OCI-LY7 (cell line): Measurements from ENCODE around the gene UNC80. TPM values are rescaled to one million over a fixed set of nuclear protein-coding genes. Genes with fewer than 3 reads are reported as not detected.

Experiments used
- BruUV-seq: library from RNA; stranded (reverse); fragments of 400-500 nt; replicated peaks from 2 replicates; lab custom pipeline; 2021; lab: Mats Ljungman, UMichigan
- CTCF ChIA-PET: fragments of 300-600 bp; sonication (Branson Sonifier 250); formaldehyde crosslinking; loops from one replicate; lab custom pipeline; 2022; ENCODE audit warnings: antibody characterized with exemption; ENCODE audit not compliant: unreplicated experiment; lab: Charles Lee
- POLR2A ChIA-PET: fragments of 300-600 bp; sonication (Branson Sonifier 250); formaldehyde crosslinking; loops from one replicate; lab custom pipeline; 2022; ENCODE audit warnings: antibody characterized with exemption; lab: Charles Lee
- DNase-seq: peaks from one replicate; pipeline ENCODE4 v3.0.0-alpha.2; 2015; ENCODE audit warnings: low spot score
- H2AFZ ChIP-seq: fragments of 200-600 bp; sonication (generic), shearing (Covaris generic); 2 replicates; pipeline ENCODE4 v1.6.1; 2014; ENCODE audit warnings: mild to moderate bottlenecking, antibody characterized with exemption, low read length, moderate library complexity
- H3K27ac ChIP-seq: fragments of 200-600 bp; sonication (generic); 2 replicates; pipeline ENCODE4 v1.5.1; 2014; ENCODE audit warnings: mixed run types, low read depth, mild to moderate bottlenecking, moderate library complexity, low read length, inconsistent platforms; ENCODE audit not compliant: poor library complexity, severe bottlenecking
- H3K36me3 ChIP-seq: fragments of 200-600 bp; sonication (generic); 2 replicates; pipeline ENCODE4 v1.6.1; 2014; ENCODE audit warnings: mild to moderate bottlenecking, antibody characterized with exemption, low read length, moderate library complexity, mixed read lengths; ENCODE audit not compliant: insufficient read depth
- H3K4me1 ChIP-seq: fragments of 200-600 bp; sonication (generic); 2 replicates; pipeline ENCODE4 v1.5.1; 2014; ENCODE audit warnings: mild to moderate bottlenecking, low read length; ENCODE audit not compliant: insufficient read depth, poor library complexity, severe bottlenecking
- H3K4me2 ChIP-seq: fragments of 200-600 bp; sonication (generic); 2 replicates; pipeline ENCODE4 v1.6.1; 2014; ENCODE audit warnings: mild to moderate bottlenecking, low read length
- H3K4me3 ChIP-seq: fragments of 200-600 bp; sonication (generic); 2 replicates; pipeline ENCODE4 v1.5.1; 2014; ENCODE audit warnings: mild to moderate bottlenecking, low read depth, low read length; ENCODE audit not compliant: poor library complexity, severe bottlenecking
- H3K79me2 ChIP-seq: fragments of 200-600 bp; sonication (generic); 2 replicates; pipeline ENCODE4 v1.6.1; 2016; ENCODE audit warnings: low read depth, mild to moderate bottlenecking, low read length, moderate library complexity, mixed read lengths; ENCODE audit not compliant: insufficient read depth
- H3K9me2 ChIP-seq: fragments of 200-600 bp; sonication (generic); 2 replicates; pipeline ENCODE4 v1.6.1; 2016; ENCODE audit warnings: mild to moderate bottlenecking, low read length, mixed read lengths; ENCODE audit not compliant: insufficient read depth
- H3K9me3 ChIP-seq: fragments of 200-600 bp; sonication (generic); 2 replicates; pipeline ENCODE4 v1.6.1; 2014; ENCODE audit warnings: mild to moderate bottlenecking, mixed run types, low read length, mixed read lengths
- H4K20me1 ChIP-seq: fragments of 200-600 bp; sonication (generic); 2 replicates; pipeline ENCODE4 v1.6.1; 2014; ENCODE audit warnings: mild to moderate bottlenecking, antibody characterized with exemption, low read length, moderate library complexity, mixed read lengths; ENCODE audit not compliant: insufficient read depth
- EZH2phosphoT487 ChIP-seq: fragments of 200-600 bp; sonication (generic); IDR thresholded peaks from 2 replicates; pipeline ENCODE4 v1.6.1; 2018; ENCODE audit warnings: low read depth, borderline replicate concordance, mild to moderate bottlenecking, mixed run types, antibody characterized with exemption, low read length, moderate library complexity, mixed read lengths
- intact Hi-C: fragments of 100-400 bp; cut with micrococcal nuclease; formaldehyde crosslinking; loops from one replicate; pipeline ENCODE4 v1.10.0; 2022; ENCODE audit not compliant: unreplicated experiment
- total RNA-seq, 2 experiments: library from RNA; depleted of rRNA in 1 of 2; stranded (reverse); fragments of >200 nt in 1 of 2; shearing (Covaris generic) in 1 of 2; gene quantifications; 2 replicates each; pipeline ENCODE4 v1.2.3, GENCODE V29; 2014 to 2022
- TF ChIP-seq, protein P1 (sequence below): fragments of 200-600 bp; sonication (generic); conservative IDR thresholded peaks from 2 replicates; pipeline ENCODE4 v1.5.1; 2014; ENCODE audit warnings: mild to moderate bottlenecking, antibody characterized with exemption, low read length, moderate library complexity, mixed read lengths

Gene UNC80
- total RNA-seq, 2 experiments from 2014 or later = not detected

- Histone ChIP-seq H4K20me1 (no peaks in the 10 kb centered on the region), H3K36me3 (no peaks in the 10 kb centered on the region), H3K9me2 (no peaks in the 10 kb centered on the region), H3K4me2 (no peak overlapping the region), H2AFZ (no peak overlapping the region), H3K27ac (no peak overlapping the region), H3K4me3 (no peak overlapping the region), H3K4me1 (no peaks in the 10 kb centered on the region), H3K9me3 (no peaks in the 10 kb centered on the region), H3K79me2 (no peaks in the 10 kb centered on the region)
- no TSS peak for BruUV-seq
- no peak for DNase-seq
- TF ChIP-seq, protein P1, sequence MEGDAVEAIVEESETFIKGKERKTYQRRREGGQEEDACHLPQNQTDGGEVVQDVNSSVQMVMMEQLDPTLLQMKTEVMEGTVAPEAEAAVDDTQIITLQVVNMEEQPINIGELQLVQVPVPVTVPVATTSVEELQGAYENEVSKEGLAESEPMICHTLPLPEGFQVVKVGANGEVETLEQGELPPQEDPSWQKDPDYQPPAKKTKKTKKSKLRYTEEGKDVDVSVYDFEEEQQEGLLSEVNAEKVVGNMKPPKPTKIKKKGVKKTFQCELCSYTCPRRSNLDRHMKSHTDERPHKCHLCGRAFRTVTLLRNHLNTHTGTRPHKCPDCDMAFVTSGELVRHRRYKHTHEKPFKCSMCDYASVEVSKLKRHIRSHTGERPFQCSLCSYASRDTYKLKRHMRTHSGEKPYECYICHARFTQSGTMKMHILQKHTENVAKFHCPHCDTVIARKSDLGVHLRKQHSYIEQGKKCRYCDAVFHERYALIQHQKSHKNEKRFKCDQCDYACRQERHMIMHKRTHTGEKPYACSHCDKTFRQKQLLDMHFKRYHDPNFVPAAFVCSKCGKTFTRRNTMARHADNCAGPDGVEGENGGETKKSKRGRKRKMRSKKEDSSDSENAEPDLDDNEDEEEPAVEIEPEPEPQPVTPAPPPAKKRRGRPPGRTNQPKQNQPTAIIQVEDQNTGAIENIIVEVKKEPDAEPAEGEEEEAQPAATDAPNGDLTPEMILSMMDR = no peak
- TF ChIP-seq EZH2phosphoT487 = no peak
- ChIA-PET POLR2A (no interaction called here), CTCF (no interaction called here)
- intact Hi-C loops = no loop called here
These were observed 216.4 kb downstream of the UNC80 start for GRCh38 chr2:209988010-209988409.

GRCh38 chr2:209990838-209991237, 219.2 kb downstream of the UNC80 start:
- Histone ChIP-seq H3K4me2 (no peak overlapping the region), H3K9me2 (no peaks in the 10 kb centered on the region), H4K20me1 (no peaks in the 10 kb centered on the region), H3K79me2 (no peaks in the 10 kb centered on the region), H3K27ac (no peak overlapping the region), H3K36me3 (no peaks in the 10 kb centered on the region), H3K9me3 (no peaks in the 10 kb centered on the region), H3K4me3 (no peak overlapping the region), H3K4me1 (no peaks in the 10 kb centered on the region), H2AFZ (no peak overlapping the region)
- BruUV-seq = no TSS peak
- ChIA-PET CTCF (no interaction called here), POLR2A (interaction anchor here (1.2 kb wide), 1 partner anchor 20 kb away, joined by 3 read pairs; no protein-coding TSS in a partner anchor)
- TF ChIP-seq, protein P1 = no peak
- TF ChIP-seq EZH2phosphoT487 = no peak
- intact Hi-C loops = no loop called here
- no peak for DNase-seq

- no TSS peak for BruUV-seq
- Histone ChIP-seq H3K4me3 (no peak overlapping the region), H3K9me2 (no peaks in the 10 kb centered on the region), H3K27ac (no peak overlapping the region), H3K9me3 (no peaks in the 10 kb centered on the region), H3K4me2 (no peak overlapping the region), H4K20me1 (no peaks in the 10 kb centered on the region), H2AFZ (no peak overlapping the region), H3K4me1 (no peaks in the 10 kb centered on the region), H3K36me3 (no peaks in the 10 kb centered on the region), H3K79me2 (no peaks in the 10 kb centered on the region)
- TF ChIP-seq EZH2phosphoT487 = no peak
- TF ChIP-seq, protein P1 = no peak
- ChIA-PET CTCF (no interaction called here), POLR2A (interaction anchor here (0.6 to 1.5 kb wide), 3 partner anchors 9 to 120 kb away, joined by 3 to 5 read pairs (median 3); no protein-coding TSS in a partner anchor)
- intact Hi-C loops = no loop called here
- no peak for DNase-seq
These were observed 222.3 kb downstream of the UNC80 start for GRCh38 chr2:209993968-209994367.
